B cell (primary cell): ENCODE measurements around the gene PTEN. TPM values are rescaled to one million over a fixed set of nuclear protein-coding genes. Genes with fewer than 3 reads are reported as not detected.

Experiments used
- ATAC-seq: fragments of 200-7000 bp; cut with Tn5 transposase; one replicate; pipeline ENCODE4 v1.10.0; 2021; ENCODE audit warnings: low read depth, mild to moderate bottlenecking, moderate number of reproducible peaks, moderate library complexity
- CTCF ChIA-PET: fragments of 350-600 bp; sonication (Branson Sonifier 250); formaldehyde crosslinking; loops from one replicate; lab custom pipeline; 2021; ENCODE audit warnings: antibody characterized with exemption, inconsistent platforms; lab: Charles Lee
- POLR2A ChIA-PET: fragments of 350-600 bp; sonication (Branson Sonifier 250); formaldehyde crosslinking; loops from one replicate; lab custom pipeline; 2021; ENCODE audit warnings: antibody characterized with exemption; lab: Charles Lee
- DNase-seq: peaks from one replicate; pipeline ENCODE4 v3.0.0; 2013
- H2AFZ ChIP-seq: 2 replicates; pipeline ENCODE4 v1.6.1; 2012; ENCODE audit warnings: mild to moderate bottlenecking, low read depth, low read length; ENCODE audit not compliant: insufficient read depth, poor library complexity, severe bottlenecking
- H3K27ac ChIP-seq, 2 donors: 1 replicate in 1 of 2; 2 replicates in 1 of 2; pipeline ENCODE4 v1.5.1; 2012 to 2013; ENCODE audit warnings: low read length in 2 of 2, mild to moderate bottlenecking in 2 of 2, moderate library complexity in 1 of 2
- H3K27me3 ChIP-seq, 4 experiments: fragments of 200-600 bp in 1 of 4; sonication (generic) in 1 of 4; replicated peaks in 1 of 4; 1 replicate in 2 of 4; 2 replicates in 2 of 4; pipeline versions ENCODE4 v1.6.1 to v1.7.0; 2013 to 2016; ENCODE audit warnings: low read length in 3 of 4, mild to moderate bottlenecking in 2 of 4, mixed read lengths in 1 of 4, moderate library complexity in 1 of 4; ENCODE audit not compliant: insufficient read depth in 4 of 4, control insufficient read depth in 3 of 4; ENCODE audit errors: control extremely low read depth in 1 of 4
- H3K36me3 ChIP-seq, 2 experiments: replicated peaks in 1 of 2; 1 replicate in 1 of 2; 2 replicates in 1 of 2; pipeline versions ENCODE4 v1.6.1 to v1.7.1; 2013; ENCODE audit warnings: low read length in 1 of 2; ENCODE audit not compliant: insufficient read depth in 2 of 2, control insufficient read depth in 1 of 2; ENCODE audit errors: control extremely low read depth in 1 of 2, extremely low read depth in 1 of 2
- H3K4me1 ChIP-seq, 2 donors: fragments of 200-600 bp in 1 of 2; sonication (generic) in 1 of 2; 1 replicate in 1 of 2; 2 replicates in 1 of 2; pipeline versions ENCODE4 v1.5.1 to v1.6.1; 2013 to 2017; ENCODE audit warnings: low read length in 2 of 2; ENCODE audit not compliant: control insufficient read depth in 2 of 2, insufficient read depth in 2 of 2
- H3K4me2 ChIP-seq: replicated peaks from 2 replicates; pipeline ENCODE3; 2012; ENCODE audit warnings: mild to moderate bottlenecking, low read depth, low read length; ENCODE audit not compliant: poor library complexity, severe bottlenecking
- H3K4me3 ChIP-seq, 5 experiments: fragments of 200-600 bp in 1 of 5; sonication (generic) in 1 of 5; 1 replicate in 3 of 5; 2 replicates in 2 of 5; pipeline versions ENCODE4 v1.5.1 to v1.7.0; 2011 to 2016; ENCODE audit warnings: low read length in 4 of 5, mild to moderate bottlenecking in 4 of 5, low read depth in 2 of 5, control low read depth in 1 of 5, moderate library complexity in 1 of 5; ENCODE audit not compliant: insufficient read depth in 1 of 5; ENCODE audit errors: control extremely low read depth in 1 of 5, extremely low read depth in 1 of 5
- H3K79me2 ChIP-seq: fragments of 200-600 bp; sonication (generic); one replicate; pipeline ENCODE4 v1.6.0; 2016; ENCODE audit warnings: low read length; ENCODE audit not compliant: control insufficient read depth, insufficient read depth
- H3K9ac ChIP-seq: fragments of 200-600 bp; sonication (generic); 2 replicates; pipeline ENCODE4 v1.6.1; 2017; ENCODE audit warnings: mild to moderate bottlenecking, low read length, moderate library complexity
- H3K9me3 ChIP-seq, 3 donors: one replicate each; pipeline versions ENCODE4 v1.6.1 to v1.7.1; 2013; ENCODE audit warnings: low read length in 2 of 3; ENCODE audit not compliant: control insufficient read depth in 2 of 3, insufficient read depth in 1 of 3; ENCODE audit errors: control extremely low read depth in 1 of 3
- H4K20me1 ChIP-seq: 2 replicates; pipeline ENCODE4 v1.6.0; 2012; ENCODE audit warnings: mild to moderate bottlenecking, low read length; ENCODE audit not compliant: insufficient read depth, control insufficient read depth, poor library complexity, severe bottlenecking
- H3K27ac Mint-ChIP-seq: one replicate; pipeline ENCODE4 v1.8.0; 2021; ENCODE audit warnings: mixed read lengths
- H3K27me3 Mint-ChIP-seq: one replicate; pipeline ENCODE4 v1.8.0; 2021; ENCODE audit warnings: mixed read lengths
- H3K4me1 Mint-ChIP-seq: one replicate; pipeline ENCODE4 v1.8.0; 2021; ENCODE audit warnings: mixed read lengths
- H3K4me3 Mint-ChIP-seq: one replicate; pipeline ENCODE4 v1.8.0; 2021; ENCODE audit warnings: mixed read lengths
- H3K9me3 Mint-ChIP-seq: one replicate; pipeline ENCODE4 v1.8.0; 2022; ENCODE audit warnings: mixed read lengths; ENCODE audit not compliant: insufficient read depth
- CTCF ChIP-seq: fragments of 200-600 bp; IDR thresholded peaks from one replicate; pipeline ENCODE4 v1.8.0; 2022; ENCODE audit warnings: antibody characterized with exemption, mild to moderate bottlenecking
- EZH2 ChIP-seq: IDR thresholded peaks from 2 replicates; pipeline ENCODE4 v1.6.1; 2012; ENCODE audit warnings: borderline replicate concordance, low read depth, mild to moderate bottlenecking, moderate library complexity, low read length; ENCODE audit not compliant: insufficient read depth, poor library complexity, severe bottlenecking
- WGBS: methylation state at CpG from one replicate; pipeline ENCODE4 v1.1.5; 2013; ENCODE audit warnings: missing lambda C conversion rate; ENCODE audit not compliant: insufficient coverage; 5-methylcytosine and 5-hydroxymethylcytosine counted together
- intact Hi-C: fragments of 100-400 bp; cut with micrococcal nuclease; formaldehyde crosslinking; loops from one replicate; pipeline ENCODE4 v1.10.0; 2022
- polyA plus RNA-seq: library from polyadenylated mRNA; depleted of rRNA; stranded (reverse); fragments of >200 nt; gene quantifications from 2 replicates; pipeline ENCODE4 v1.2.3, GENCODE V29; 2012
- total RNA-seq, 2 donors: library from RNA; stranded (reverse); fragments of 120-200 nt in 1 of 2; gene quantifications; 1 replicate in 1 of 2; 2 replicates in 1 of 2; pipeline versions ENCODE4 v1.2.3 to v1.2.4, GENCODE V29; 2013 to 2022

PTEN gene
- total and polyA plus RNA-seq, 2 donors (not counting 1 experiment from before 2014, with no cell fraction given), result 15.2 to 114 TPM

GRCh38 chr10:87960230-87960629 lies 96.8 kb downstream of the PTEN start:
- H3K4me3 Mint-ChIP-seq, result no peak overlapping the region
- Histone ChIP-seq H3K4me1 (peaks cover 0 to 3% of the 10 kb centered on the region in 2 donors), H3K27me3 (no peaks in the 10 kb centered on the region), H3K9ac (no peak overlapping the region), H3K4me3 (no peak overlapping the region), H4K20me1 (peaks cover 5% of the 10 kb centered on the region), H3K9me3 (peaks cover 0 to 1% (median 0%) of the 10 kb centered on the region in 3 donors), H3K4me2 (no peak overlapping the region), H3K36me3 (peaks cover 23 to 44% of the 10 kb centered on the region in 2 experiments), H3K79me2 (peaks cover 7% of the 10 kb centered on the region), H3K27ac (no peak overlapping the region), H2AFZ (no peak overlapping the region)
- ATAC-seq (no peak), DNase-seq (no peak)
- H3K27me3 Mint-ChIP-seq, result no peaks in the 10 kb centered on the region
- intact Hi-C loops, result no loop called here
- peaks cover 9% of the 10 kb centered on the region for H3K4me1 Mint-ChIP-seq
- ChIA-PET POLR2A (no interaction called here), CTCF (interaction anchor here (0.7 kb wide), 1 partner anchor 97 kb away, joined by 3 read pairs; no protein-coding TSS in a partner anchor)
- TF ChIP-seq CTCF (no peak), EZH2 (no peak)
- H3K27ac Mint-ChIP-seq, result no peak overlapping the region
- H3K9me3 Mint-ChIP-seq, result no peaks in the 10 kb centered on the region
- WGBS, result 100% methylated on average over 2 of the region's 4 CpGs

- TF ChIP-seq CTCF, result no peak
- TF ChIP-seq EZH2, result no peak
- DNase-seq, result no peak
- H3K4me3 Mint-ChIP-seq, result no peak overlapping the region
- no CpG with 5 or more reads among the region's 2 CpGs for WGBS
- Histone ChIP-seq H3K9ac (no peak overlapping the region), H3K36me3 (peaks cover 20 to 42% of the 10 kb centered on the region in 2 experiments), H2AFZ (no peak overlapping the region), H3K27me3 (no peaks in the 10 kb centered on the region), H3K79me2 (peaks cover 4% of the 10 kb centered on the region), H4K20me1 (peaks cover 5% of the 10 kb centered on the region), H3K9me3 (peaks cover 0 to 1% (median 0%) of the 10 kb centered on the region in 3 donors), H3K4me1 (no peaks in the 10 kb centered on the region), H3K4me2 (no peak overlapping the region), H3K27ac (peak overlapping the region in 1 of 2 donors; percentile 57), H3K4me3 (no peak overlapping the region)
- H3K9me3 Mint-ChIP-seq, result no peaks in the 10 kb centered on the region
- ChIA-PET POLR2A (no interaction called here), CTCF (no interaction called here)
- peak overlapping the region; percentile 68 for H3K27ac Mint-ChIP-seq
- ATAC-seq, result no peak
- H3K27me3 Mint-ChIP-seq, result no peaks in the 10 kb centered on the region
- intact Hi-C loops, result no loop called here
- H3K4me1 Mint-ChIP-seq, result peaks cover 2% of the 10 kb centered on the region
Measured at GRCh38 chr10:87961314-87961713, 97.9 kb downstream of the PTEN start.
